Measurements from ENCODE around the gene STXBP1.

GRCh38 chr9:127570533-127571111, 41.5 kb upstream of the STXBP1 start:
- TF ChIP-seq CTCF (IDR thresholded peaks at IDR 0.05; ENCODE audit: insufficient read depth, low read length, poor library complexity, severe bottlenecking) (no peak), EZH2phosphoT487 (conservative IDR thresholded peaks at IDR 0.05; ENCODE audit: low read length) (no peak)
